ENCODE measurements around the gene RTP2.

DNA sequence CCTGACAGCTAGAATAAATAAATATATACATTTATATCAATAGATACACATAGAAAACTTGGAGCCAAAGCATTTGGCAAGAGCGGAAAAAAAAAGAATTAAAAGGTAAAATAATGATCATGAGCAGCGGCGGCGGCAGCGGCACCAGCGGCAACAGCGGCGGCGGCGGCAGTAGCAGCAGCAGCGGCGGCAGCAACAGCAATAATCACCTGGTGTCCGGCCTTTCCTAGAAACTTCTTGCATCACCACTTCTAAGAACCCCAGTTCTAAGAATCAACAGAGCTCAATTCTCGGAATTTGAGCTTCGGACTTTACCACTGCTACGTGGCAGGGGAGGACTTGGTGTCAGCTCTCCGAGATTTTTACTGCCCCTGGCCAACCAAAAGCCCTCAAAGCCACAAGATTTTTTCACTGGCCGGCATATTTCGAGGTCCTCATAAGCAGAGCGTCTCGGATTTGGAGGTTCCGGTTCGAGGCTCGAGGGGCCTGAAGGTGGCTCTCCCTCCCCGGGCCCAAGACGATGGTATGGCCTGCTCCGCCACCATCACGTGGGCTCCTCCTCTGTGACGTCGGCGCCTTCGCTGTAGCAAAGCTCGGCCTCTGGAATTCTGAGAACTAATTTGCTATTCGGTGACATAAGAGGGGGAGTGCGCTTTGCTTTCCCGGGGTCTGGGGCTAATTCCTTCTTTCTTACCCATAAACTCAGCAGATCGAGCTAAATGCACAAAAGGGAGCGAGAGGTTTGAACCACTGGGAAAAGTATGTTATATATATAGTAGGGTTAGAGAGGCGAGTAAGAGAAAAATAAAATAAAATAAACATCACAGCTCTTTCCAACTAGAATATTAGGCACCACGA is 43.1 kb upstream of the RTP2 start, which contains the start of gene BCL6:
- TF ChIP-seq, protein P1, sequence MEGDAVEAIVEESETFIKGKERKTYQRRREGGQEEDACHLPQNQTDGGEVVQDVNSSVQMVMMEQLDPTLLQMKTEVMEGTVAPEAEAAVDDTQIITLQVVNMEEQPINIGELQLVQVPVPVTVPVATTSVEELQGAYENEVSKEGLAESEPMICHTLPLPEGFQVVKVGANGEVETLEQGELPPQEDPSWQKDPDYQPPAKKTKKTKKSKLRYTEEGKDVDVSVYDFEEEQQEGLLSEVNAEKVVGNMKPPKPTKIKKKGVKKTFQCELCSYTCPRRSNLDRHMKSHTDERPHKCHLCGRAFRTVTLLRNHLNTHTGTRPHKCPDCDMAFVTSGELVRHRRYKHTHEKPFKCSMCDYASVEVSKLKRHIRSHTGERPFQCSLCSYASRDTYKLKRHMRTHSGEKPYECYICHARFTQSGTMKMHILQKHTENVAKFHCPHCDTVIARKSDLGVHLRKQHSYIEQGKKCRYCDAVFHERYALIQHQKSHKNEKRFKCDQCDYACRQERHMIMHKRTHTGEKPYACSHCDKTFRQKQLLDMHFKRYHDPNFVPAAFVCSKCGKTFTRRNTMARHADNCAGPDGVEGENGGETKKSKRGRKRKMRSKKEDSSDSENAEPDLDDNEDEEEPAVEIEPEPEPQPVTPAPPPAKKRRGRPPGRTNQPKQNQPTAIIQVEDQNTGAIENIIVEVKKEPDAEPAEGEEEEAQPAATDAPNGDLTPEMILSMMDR (IDR thresholded peaks at IDR 0.05; ENCODE audit: insufficient read depth, low read depth, low read length) = no peak
- TF ChIP-seq EZH2 (IDR thresholded peaks at IDR 0.05; ENCODE audit: insufficient read depth, low read length) = no peak
